Ovary (tissue), 3 donors: ENCODE results near the gene SDC3.

Experiments
- EP300 ChIP-seq: sonication (generic); formaldehyde crosslinking; IDR thresholded peaks from one replicate; pipeline ENCODE4 v1.6.1; 2017; ENCODE audit warnings: antibody characterized with exemption
- POLR2A ChIP-seq: fragments of 450-650 bp; IDR thresholded peaks from one replicate; pipeline ENCODE4 v1.6.1; 2017; ENCODE audit warnings: antibody characterized with exemption, mild to moderate bottlenecking, moderate library complexity
- TF ChIP-seq, protein P1 (sequence below), 3 donors: fragments of 450-650 bp in 2 of 3; fragments of 200-600 bp in 1 of 3; IDR thresholded peaks; one replicate each; pipeline versions ENCODE4 v1.5.1 to v1.8.0; 2016 to 2022; ENCODE audit warnings: antibody characterized with exemption in 3 of 3, mild to moderate bottlenecking in 1 of 3
- donor health status: DM: no; HTN: no; CAD: no.

DNA sequence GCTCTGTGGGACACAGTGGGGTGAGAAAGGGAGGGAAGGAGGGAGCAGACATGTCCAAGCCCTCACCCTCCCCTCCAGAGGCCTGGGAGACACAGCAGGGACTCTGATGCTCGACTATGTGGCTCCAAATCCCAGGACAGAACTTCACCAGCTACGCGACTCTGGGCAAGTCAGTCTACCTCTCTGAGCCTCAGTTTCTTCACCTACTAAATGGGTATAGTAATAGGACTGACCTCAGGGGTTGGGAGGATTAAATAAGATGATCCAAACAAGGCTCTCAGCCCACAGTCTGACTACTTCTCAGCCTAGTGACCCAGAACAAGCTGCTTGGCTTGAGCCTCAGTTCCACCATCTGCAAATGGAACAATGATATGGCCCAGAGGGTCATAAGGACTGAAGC is 19.6 kb downstream of the SDC3 start:
- TF ChIP-seq, protein P1, sequence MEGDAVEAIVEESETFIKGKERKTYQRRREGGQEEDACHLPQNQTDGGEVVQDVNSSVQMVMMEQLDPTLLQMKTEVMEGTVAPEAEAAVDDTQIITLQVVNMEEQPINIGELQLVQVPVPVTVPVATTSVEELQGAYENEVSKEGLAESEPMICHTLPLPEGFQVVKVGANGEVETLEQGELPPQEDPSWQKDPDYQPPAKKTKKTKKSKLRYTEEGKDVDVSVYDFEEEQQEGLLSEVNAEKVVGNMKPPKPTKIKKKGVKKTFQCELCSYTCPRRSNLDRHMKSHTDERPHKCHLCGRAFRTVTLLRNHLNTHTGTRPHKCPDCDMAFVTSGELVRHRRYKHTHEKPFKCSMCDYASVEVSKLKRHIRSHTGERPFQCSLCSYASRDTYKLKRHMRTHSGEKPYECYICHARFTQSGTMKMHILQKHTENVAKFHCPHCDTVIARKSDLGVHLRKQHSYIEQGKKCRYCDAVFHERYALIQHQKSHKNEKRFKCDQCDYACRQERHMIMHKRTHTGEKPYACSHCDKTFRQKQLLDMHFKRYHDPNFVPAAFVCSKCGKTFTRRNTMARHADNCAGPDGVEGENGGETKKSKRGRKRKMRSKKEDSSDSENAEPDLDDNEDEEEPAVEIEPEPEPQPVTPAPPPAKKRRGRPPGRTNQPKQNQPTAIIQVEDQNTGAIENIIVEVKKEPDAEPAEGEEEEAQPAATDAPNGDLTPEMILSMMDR (IDR thresholded peaks at IDR 0.05), result no peak
- TF ChIP-seq EP300 (no peak), POLR2A (no peak)
